HG03469 (cell line): ENCODE results near the gene P2RX1.

ENCODE experiments used
- ATAC-seq: cut with Tn5 transposase; IDR thresholded peaks from one replicate; pipeline ENCODE4 v1.9.1; 2021; ENCODE audit warnings: mild to moderate bottlenecking, moderate library complexity, moderate number of reproducible peaks; ENCODE audit not compliant: unreplicated experiment

The P2RX1 gene

GRCh38 chr17:3889325-3890012 lies 26.8 kb downstream of the P2RX1 start:
- ATAC-seq = no peak

GRCh38 chr17:3888343-3889171 lies 27.7 kb downstream of the P2RX1 start:
- ATAC-seq = no peak

GRCh38 chr17:3887804-3888203 lies 28.5 kb downstream of the P2RX1 start:
- no peak for ATAC-seq

GRCh38 chr17:3887394-3887793 lies 28.9 kb downstream of the P2RX1 start:
- ATAC-seq = no peak

- no peak for ATAC-seq
These were observed 29.5 kb downstream of the P2RX1 start for GRCh38 chr17:3886776-3887175.

GRCh38 chr17:3885970-3886369 lies 30.3 kb downstream of the P2RX1 start:
- ATAC-seq = no peak

- no peak for ATAC-seq
These were observed 31.0 kb downstream of the P2RX1 start for GRCh38 chr17:3885271-3885670.

GRCh38 chr17:3884188-3884587 lies 32.1 kb downstream of the P2RX1 start:
- no peak for ATAC-seq

GRCh38 chr17:3882276-3882675 lies 34.0 kb downstream of the P2RX1 start:
- ATAC-seq = no peak

GRCh38 chr17:3880983-3881382 lies 35.3 kb downstream of the P2RX1 start:
- ATAC-seq = no peak

- ATAC-seq = no peak
These were observed 36.5 kb downstream of the P2RX1 start for GRCh38 chr17:3879591-3880417.

GRCh38 chr17:3879186-3879585 lies 37.1 kb downstream of the P2RX1 start:
- no peak for ATAC-seq

GRCh38 chr17:3877220-3877619 lies 39.0 kb downstream of the P2RX1 start:
- ATAC-seq = no peak

GRCh38 chr17:3875317-3875716 lies 40.9 kb downstream of the P2RX1 start:
- no peak for ATAC-seq

GRCh38 chr17:3873862-3874261 lies 42.4 kb downstream of the P2RX1 start:
- no peak for ATAC-seq

GRCh38 chr17:3870871-3871306 lies 45.4 kb downstream of the P2RX1 start:
- ATAC-seq = no peak

- no peak for ATAC-seq
These were observed 48.7 kb downstream of the P2RX1 start for GRCh38 chr17:3867606-3868005.

- no peak for ATAC-seq
These were observed 49.2 kb downstream of the P2RX1 start for GRCh38 chr17:3867106-3867505.

- no peak for ATAC-seq
These were observed 50.0 kb downstream of the P2RX1 start for GRCh38 chr17:3866276-3866675.

GRCh38 chr17:3865176-3865575 lies 51.1 kb downstream of the P2RX1 start:
- no peak for ATAC-seq

GRCh38 chr17:3864534-3864933 lies 51.7 kb downstream of the P2RX1 start:
- ATAC-seq = no peak
